NB4 (cell line): ENCODE measurements around the gene BMPR1A.

Experiments
- MYC ChIP-seq: IDR thresholded peaks from 2 replicates; pipeline ENCODE4 v1.6.1; 2011; ENCODE audit warnings: low read depth, low read length
- POLR2A ChIP-seq: IDR thresholded peaks from 2 replicates; pipeline ENCODE4 v1.6.1; 2011; ENCODE audit warnings: mild to moderate bottlenecking; ENCODE audit not compliant: insufficient read length; ENCODE audit errors: extremely low read depth
- TF ChIP-seq, protein P1 (sequence below): IDR thresholded peaks from one replicate; pipeline ENCODE4 v1.5.1; 2012; ENCODE audit warnings: low read depth, low read length

DNA sequence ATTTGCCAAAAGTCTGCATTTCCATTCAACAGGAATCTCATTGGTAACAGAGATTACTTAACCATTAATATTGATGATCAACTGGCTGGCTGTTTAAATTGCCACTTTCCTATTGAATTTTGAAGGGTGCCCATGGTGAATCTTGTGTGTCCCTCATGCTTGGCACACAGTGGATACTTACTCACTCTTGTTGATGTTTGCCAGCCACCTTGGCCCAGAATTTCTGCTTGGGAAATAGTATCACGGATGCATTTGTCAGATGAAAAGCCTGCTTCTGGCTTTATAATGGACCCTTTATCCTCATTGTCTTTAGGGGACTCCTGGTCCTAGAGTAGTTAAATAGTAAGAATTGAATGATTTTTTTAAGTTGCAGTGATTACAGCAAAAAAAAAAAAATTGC is 149.0 kb downstream of the BMPR1A start:
- TF ChIP-seq, protein P1, sequence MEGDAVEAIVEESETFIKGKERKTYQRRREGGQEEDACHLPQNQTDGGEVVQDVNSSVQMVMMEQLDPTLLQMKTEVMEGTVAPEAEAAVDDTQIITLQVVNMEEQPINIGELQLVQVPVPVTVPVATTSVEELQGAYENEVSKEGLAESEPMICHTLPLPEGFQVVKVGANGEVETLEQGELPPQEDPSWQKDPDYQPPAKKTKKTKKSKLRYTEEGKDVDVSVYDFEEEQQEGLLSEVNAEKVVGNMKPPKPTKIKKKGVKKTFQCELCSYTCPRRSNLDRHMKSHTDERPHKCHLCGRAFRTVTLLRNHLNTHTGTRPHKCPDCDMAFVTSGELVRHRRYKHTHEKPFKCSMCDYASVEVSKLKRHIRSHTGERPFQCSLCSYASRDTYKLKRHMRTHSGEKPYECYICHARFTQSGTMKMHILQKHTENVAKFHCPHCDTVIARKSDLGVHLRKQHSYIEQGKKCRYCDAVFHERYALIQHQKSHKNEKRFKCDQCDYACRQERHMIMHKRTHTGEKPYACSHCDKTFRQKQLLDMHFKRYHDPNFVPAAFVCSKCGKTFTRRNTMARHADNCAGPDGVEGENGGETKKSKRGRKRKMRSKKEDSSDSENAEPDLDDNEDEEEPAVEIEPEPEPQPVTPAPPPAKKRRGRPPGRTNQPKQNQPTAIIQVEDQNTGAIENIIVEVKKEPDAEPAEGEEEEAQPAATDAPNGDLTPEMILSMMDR = no peak
- TF ChIP-seq MYC (no peak), POLR2A (no peak)
